ENCODE data around the gene KEL.
"Not testable (repeated sequence)": the region's sequence is repeated elsewhere in the genome, so short reads cannot be mapped to it uniquely, and the experiment has no call there.

The KEL gene

GRCh38 chr7:142961973-142962926, at the start of gene KEL:
Gene KEL (minus strand): TSS chr7:142962363. CDS start chr7:142962206, 157 bp downstream.
- DNase-seq (ENCODE audit: low read depth in 2 of 2): no peak

- DNase-seq (ENCODE audit: low read depth in 2 of 2): peak; percentile 77 to 79
Measured at GRCh38 chr7:143008007-143008901, 46.1 kb upstream of the KEL start.

GRCh38 chr7:143005632-143006260, 43.6 kb upstream of the KEL start:
- DNase-seq (ENCODE audit: low read depth in 2 of 2): no peak

- DNase-seq (ENCODE audit: low read depth in 2 of 2): peak in 1 of 2 donors; percentile 7
Measured at GRCh38 chr7:143003393-143004051, 41.4 kb upstream of the KEL start.

- no peak for DNase-seq (ENCODE audit: low read depth in 2 of 2)
Measured at GRCh38 chr7:143002898-143003297, 40.7 kb upstream of the KEL start.

GRCh38 chr7:143002106-143002505, 39.9 kb upstream of the KEL start:
- no peak for DNase-seq (ENCODE audit: low read depth in 2 of 2)

GRCh38 chr7:143000648-143001047, 38.5 kb upstream of the KEL start:
- DNase-seq (ENCODE audit: low read depth in 2 of 2): no peak

- DNase-seq (ENCODE audit: low read depth in 2 of 2): no peak
Measured at GRCh38 chr7:142999793-143000192, 37.6 kb upstream of the KEL start.

GRCh38 chr7:142998966-142999365, 36.8 kb upstream of the KEL start:
- DNase-seq (ENCODE audit: low read depth in 2 of 2): no peak

GRCh38 chr7:142997456-142997989, 35.4 kb upstream of the KEL start:
- no peak for DNase-seq (ENCODE audit: low read depth in 2 of 2)

- DNase-seq (ENCODE audit: low read depth in 2 of 2): no peak
Measured at GRCh38 chr7:142992427-142992826, 30.3 kb upstream of the KEL start.

- no peak for DNase-seq (ENCODE audit: low read depth in 2 of 2)
Measured at GRCh38 chr7:142984297-142984696, 22.1 kb upstream of the KEL start.

- DNase-seq (ENCODE audit: low read depth in 2 of 2): no peak
Measured at GRCh38 chr7:142983825-142984224, 21.7 kb upstream of the KEL start.

- DNase-seq (ENCODE audit: low read depth in 2 of 2): not testable (repeated sequence)
Measured at GRCh38 chr7:142978402-142978801, 16.2 kb upstream of the KEL start.

GRCh38 chr7:142974626-142975025, 12.5 kb upstream of the KEL start:
- DNase-seq (ENCODE audit: low read depth in 2 of 2): no peak

GRCh38 chr7:142969183-142969582, 7.0 kb upstream of the KEL start:
- no peak for DNase-seq (ENCODE audit: low read depth in 2 of 2)

- no peak for DNase-seq (ENCODE audit: low read depth in 2 of 2)
Measured at GRCh38 chr7:142968229-142968628, 6.1 kb upstream of the KEL start.

GRCh38 chr7:142964502-142965246, 2.5 kb upstream of the KEL start:
- DNase-seq (ENCODE audit: low read depth in 2 of 2): no peak

- no peak for DNase-seq (ENCODE audit: low read depth in 2 of 2)
Measured at GRCh38 chr7:142963993-142964392, 1.8 kb upstream of the KEL start.

GRCh38 chr7:142962991-142963390, 828 bp upstream of the KEL start:
- DNase-seq (ENCODE audit: low read depth in 2 of 2): no peak

All from activated CD4-positive, alpha-beta T cell treated with anti-CD3 and anti-CD28 coated beads for 24 hours (primary cell).